Testis (tissue), 3 donors: ENCODE measurements around the gene PVALEF. TPM values are rescaled to one million over a fixed set of nuclear protein-coding genes. Genes with fewer than 3 reads are reported as not detected.

Experiments used
- DNase-seq: peaks from one replicate; pipeline ENCODE4 v3.0.0-alpha.2; 2019
- H3K27ac ChIP-seq, 2 donors: fragments of 200-600 bp; sonication (generic); one replicate each; pipeline ENCODE4 v1.5.1; 2019
- H3K27me3 ChIP-seq: fragments of 200-600 bp; sonication (generic); one replicate; pipeline ENCODE4 v1.5.1; 2019
- H3K36me3 ChIP-seq: fragments of 200-600 bp; sonication (generic); one replicate; pipeline ENCODE4 v1.5.1; 2017; ENCODE audit warnings: low read depth; ENCODE audit errors: missing control alignments
- H3K4me1 ChIP-seq: fragments of 200-600 bp; sonication (generic); one replicate; pipeline ENCODE4 v1.5.1; 2019
- H3K4me3 ChIP-seq, 2 donors: fragments of 200-600 bp; sonication (generic); one replicate each; pipeline ENCODE4 v1.5.1; 2017 to 2019
- H3K9me3 ChIP-seq: fragments of 200-600 bp; sonication (generic); one replicate; pipeline ENCODE4 v1.5.1; 2017
- CTCF ChIP-seq, 3 experiments: fragments of 450-650 bp in 2 of 3; fragments of 200-600 bp in 1 of 3; sonication (generic) in 1 of 3; IDR thresholded peaks; one replicate each; pipeline ENCODE4 v1.5.1; 2016 to 2019; ENCODE audit warnings: antibody characterized with exemption in 3 of 3, mild to moderate bottlenecking in 2 of 3, moderate library complexity in 1 of 3
- POLR2A ChIP-seq: fragments of 450-650 bp; IDR thresholded peaks from one replicate; pipeline ENCODE4 v1.6.1; 2017; ENCODE audit warnings: antibody characterized with exemption, mild to moderate bottlenecking, moderate library complexity
- WGBS, 2 donors: methylation state at CpG; one replicate each; pipeline ENCODE4 v1.1.5; 2018; 5-methylcytosine and 5-hydroxymethylcytosine counted together
- intact Hi-C: fragments of 100-400 bp; cut with DNase I; formaldehyde crosslinking; loops from one replicate; pipeline ENCODE4 v1.15.1; 2023; ENCODE audit warnings: low total_unique reads
- polyA plus RNA-seq: library from polyadenylated mRNA; stranded (reverse); fragments of 350-450 nt; fragmentation: Illumina TruSeq; extraction: RNeasy Lipid Tissue Mini Kit (QIAGEN cat#74804); gene quantifications from one replicate; pipeline ENCODE4 v1.2.3, GENCODE V29; 2014; ENCODE audit warnings: low read depth, low replicate concordance; ENCODE audit not compliant: insufficient read depth
- total RNA-seq, 2 donors: library from RNA; depleted of rRNA; stranded (reverse); fragments of >200 nt; gene quantifications; one replicate each; pipeline ENCODE4 v1.2.3, GENCODE V29; 2016

Gene PVALEF
- total and polyA plus RNA-seq, 3 donors from 2014 or later: not detected

GRCh38 chr17:81161972-81162371 is 3.3 kb upstream of the PVALEF start:
- Histone ChIP-seq H3K9me3 (no peaks in the 10 kb centered on the region), H3K4me1 (peaks cover 18% of the 10 kb centered on the region), H3K27me3 (no peaks in the 10 kb centered on the region), H3K4me3 (no peak overlapping the region), H3K27ac (no peak overlapping the region), H3K36me3 (no peaks in the 10 kb centered on the region)
- 87 to 91% methylated on average over 3 to 16 of the region's 16 CpGs for WGBS, 2 donors
- no peak for DNase-seq
- intact Hi-C loops: no loop called here
- no peak for TF ChIP-seq POLR2A
- no peak for TF ChIP-seq CTCF (IDR thresholded peaks at IDR 0.05)

- H3K27ac ChIP-seq: no peak overlapping the region
- WGBS, 2 donors: 91 to 100% methylated on average over 1 to 11 of the region's 11 CpGs
Measured at GRCh38 chr17:81162491-81162890, 2.8 kb upstream of the PVALEF start.

GRCh38 chr17:81163051-81163695 is 2.1 kb upstream of the PVALEF start:
- TF ChIP-seq CTCF (IDR thresholded peaks at IDR 0.05): no peak
- WGBS, 2 donors: 92 to 96% methylated on average over 7 to 17 of the region's 19 CpGs
- intact Hi-C loops: no loop called here
- H3K9me3 ChIP-seq: no peaks in the 10 kb centered on the region
- no peak for DNase-seq
- H3K36me3 ChIP-seq: no peaks in the 10 kb centered on the region
- no peak overlapping the region for H3K27ac ChIP-seq
- H3K4me3 ChIP-seq: no peak overlapping the region
- H3K4me1 ChIP-seq: peaks cover 18% of the 10 kb centered on the region
- no peaks in the 10 kb centered on the region for H3K27me3 ChIP-seq

More at GRCh38 chr17:81162491-81162890, 2.8 kb upstream of the PVALEF start:
- H3K9me3 ChIP-seq: no peaks in the 10 kb centered on the region
- no peaks in the 10 kb centered on the region for H3K36me3 ChIP-seq
- intact Hi-C loops: no loop called here
- H3K27me3 ChIP-seq: no peaks in the 10 kb centered on the region
- no peak overlapping the region for H3K4me3 ChIP-seq
- no peak for DNase-seq
- TF ChIP-seq CTCF (IDR thresholded peaks at IDR 0.05): no peak
- TF ChIP-seq POLR2A: no peak
- peaks cover 18% of the 10 kb centered on the region for H3K4me1 ChIP-seq

- H3K36me3 ChIP-seq: no peaks in the 10 kb centered on the region
- H3K27me3 ChIP-seq: no peaks in the 10 kb centered on the region
- 92 to 93% methylated on average over 10 of the region's 15 CpGs for WGBS, 2 donors
- TF ChIP-seq CTCF (IDR thresholded peaks at IDR 0.05) (no peak), POLR2A (no peak)
- no peaks in the 10 kb centered on the region for H3K9me3 ChIP-seq
- no peak overlapping the region for H3K4me3 ChIP-seq
- H3K27ac ChIP-seq: no peak overlapping the region
- DNase-seq: no peak
- H3K4me1 ChIP-seq: peaks cover 18% of the 10 kb centered on the region
- intact Hi-C loops: no loop called here
Measured at GRCh38 chr17:81163703-81164370, 1.5 kb upstream of the PVALEF start.
